HepG2 (cell line): Measurements from ENCODE around the gene HSD3B7. TPM values are rescaled to one million over a fixed set of nuclear protein-coding genes. Genes with fewer than 3 reads are reported as not detected.
A peak's percentile ranks its signal among the peaks of the same experiment; 100 is the strongest.

Experiments used
- CAMTA2 ChIP-seq: sonication (generic); formaldehyde crosslinking; IDR thresholded peaks from 2 replicates; pipeline ENCODE4 v1.4.0; 2020; ENCODE audit warnings: mild to moderate bottlenecking, missing genetic modification reagents, borderline replicate concordance
- CEBPG ChIP-seq: IDR thresholded peaks from 2 replicates; pipeline ENCODE4 v1.6.1; 2016
- HDAC6 ChIP-seq: fragments of 200-600 bp; sonication (generic); IDR thresholded peaks from 2 replicates; pipeline ENCODE4 v1.7.0; 2017; ENCODE audit warnings: mild to moderate bottlenecking, antibody characterized with exemption, low read length, low read depth
- HHEX ChIP-seq: IDR thresholded peaks from 2 replicates; pipeline ENCODE4 v1.6.1; 2016; ENCODE audit warnings: control low read depth
- TBX3 ChIP-seq: fragments of 450-650 bp; IDR thresholded peaks from 2 replicates; pipeline ENCODE4 v1.6.1; 2017; ENCODE audit warnings: antibody characterized with exemption, mild to moderate bottlenecking, inconsistent platforms, borderline replicate concordance
- ZBTB20 ChIP-seq: sonication (generic); formaldehyde crosslinking; IDR thresholded peaks from 2 replicates; pipeline ENCODE4 v1.8.1; 2023; ENCODE audit warnings: missing genetic modification reagents, low read depth, mild to moderate bottlenecking, borderline replicate concordance
- ZFP37 ChIP-seq: sonication (generic); formaldehyde crosslinking; IDR thresholded peaks from 2 replicates; pipeline ENCODE4 v1.4.0; 2020; ENCODE audit warnings: missing genetic modification reagents, borderline replicate concordance
- ZMYM3 ChIP-seq: sonication (generic); formaldehyde crosslinking; IDR thresholded peaks from 2 replicates; pipeline ENCODE4 v1.5.1; 2020; ENCODE audit warnings: mild to moderate bottlenecking, missing genetic modification reagents
- ZNF138 ChIP-seq: sonication (generic); formaldehyde crosslinking; IDR thresholded peaks from 2 replicates; pipeline ENCODE4 v1.5.0; 2020; ENCODE audit warnings: mild to moderate bottlenecking, low read depth, missing genetic modification reagents
- ZSCAN29 ChIP-seq: sonication (generic); formaldehyde crosslinking; conservative IDR thresholded peaks from 2 replicates; pipeline ENCODE4 v1.4.0; 2020; ENCODE audit warnings: mild to moderate bottlenecking, missing genetic modification reagents
- polyA plus RNA-seq, 8 experiments: library from polyadenylated mRNA; depleted of rRNA in 3 of 8; stranded (reverse) in 7 of 8; unstranded in 1 of 8; fragments of >200 nt; fragmentation: Illumina TruSeq in 4 of 8; extraction: Trizol in 4 of 8; gene quantifications; 2 replicates each; pipeline versions ENCODE4 v1.2.1 to v1.2.3, GENCODE V29; 2011 to 2016; ENCODE audit warnings: low read depth in 4 of 8, missing spikeins in 1 of 8, mixed read lengths in 1 of 8; ENCODE audit not compliant: insufficient read depth in 1 of 8
- total RNA-seq, 5 experiments: library from RNA; depleted of rRNA; stranded (reverse); fragments of >200 nt; fragmentation: Illumina TruSeq; extraction: Trizol; gene quantifications; 2 replicates each; pipeline ENCODE4 v1.2.3, GENCODE V29; 2016; ENCODE audit warnings: low read depth in 1 of 5
- TF ChIP-seq, protein P1 (sequence below): sonication (generic); formaldehyde crosslinking; IDR thresholded peaks from one replicate; pipeline ENCODE4 v1.5.1; 2020; ENCODE audit warnings: mild to moderate bottlenecking, missing genetic modification reagents; ENCODE audit errors: not compliant biosample characterization
- TF ChIP-seq, protein P2 (sequence below): sonication (generic); formaldehyde crosslinking; IDR thresholded peaks from 2 replicates; pipeline ENCODE4 v1.8.1; 2023; ENCODE audit warnings: mild to moderate bottlenecking, missing genetic modification reagents, borderline replicate concordance
- TF ChIP-seq, protein P3 (sequence below): sonication (generic); formaldehyde crosslinking; IDR thresholded peaks from 2 replicates; pipeline ENCODE4 v1.4.0; 2020; ENCODE audit warnings: missing genetic modification reagents
- TF ChIP-seq, protein P4 (sequence below): sonication (generic); formaldehyde crosslinking; IDR thresholded peaks from 2 replicates; pipeline ENCODE4 v1.5.1; 2020; ENCODE audit warnings: missing genetic modification reagents, mild to moderate bottlenecking, borderline replicate concordance

The HSD3B7 gene
- total and polyA plus RNA-seq, 2 of the 13 experiments (the other 11 are each of a cell fraction or from before 2014, with no cell fraction given): 32.9 to 69.7 TPM

DNA sequence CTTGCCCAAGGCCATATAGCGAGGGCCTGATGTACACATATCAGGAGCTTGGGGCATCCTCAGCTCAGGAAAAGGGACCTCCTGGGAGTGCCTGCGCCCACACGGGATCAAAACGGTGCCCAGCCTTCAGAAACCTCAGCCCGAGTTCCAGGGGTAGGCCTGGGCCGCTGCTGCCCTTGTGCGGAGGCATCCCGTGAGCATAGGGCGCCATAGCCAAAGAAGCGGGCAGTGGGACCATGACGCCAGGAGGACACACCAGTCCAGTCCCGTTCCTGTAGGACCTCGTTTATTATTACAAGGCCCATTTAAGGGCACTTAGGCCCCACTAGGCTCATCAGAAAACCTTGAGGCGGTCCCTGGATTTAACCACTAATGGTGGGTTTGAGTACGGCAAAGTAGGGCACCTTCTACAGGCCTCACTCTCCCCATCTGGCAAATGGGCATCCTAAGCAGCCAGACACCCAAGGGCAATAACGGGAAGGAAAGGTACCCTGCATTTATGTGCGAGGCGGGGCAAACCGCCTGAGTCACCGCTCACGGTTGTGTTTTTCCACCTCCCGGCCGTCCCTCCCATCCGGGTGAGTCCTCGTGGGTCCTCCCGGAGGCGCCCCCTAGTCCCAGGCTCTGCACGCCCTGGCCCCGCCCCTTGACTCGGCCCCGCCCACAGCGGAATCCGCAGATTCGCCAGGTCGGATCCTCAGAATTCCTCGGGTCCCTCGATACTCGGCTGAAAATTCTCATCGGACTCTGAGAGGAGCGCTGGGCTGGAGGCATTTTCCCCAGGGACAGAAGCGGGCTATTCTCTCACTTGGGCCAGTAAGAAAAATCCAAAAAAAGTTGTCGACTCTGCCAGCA, 28.2 kb upstream of the HSD3B7 start (continued):
- TF ChIP-seq, protein P1, sequence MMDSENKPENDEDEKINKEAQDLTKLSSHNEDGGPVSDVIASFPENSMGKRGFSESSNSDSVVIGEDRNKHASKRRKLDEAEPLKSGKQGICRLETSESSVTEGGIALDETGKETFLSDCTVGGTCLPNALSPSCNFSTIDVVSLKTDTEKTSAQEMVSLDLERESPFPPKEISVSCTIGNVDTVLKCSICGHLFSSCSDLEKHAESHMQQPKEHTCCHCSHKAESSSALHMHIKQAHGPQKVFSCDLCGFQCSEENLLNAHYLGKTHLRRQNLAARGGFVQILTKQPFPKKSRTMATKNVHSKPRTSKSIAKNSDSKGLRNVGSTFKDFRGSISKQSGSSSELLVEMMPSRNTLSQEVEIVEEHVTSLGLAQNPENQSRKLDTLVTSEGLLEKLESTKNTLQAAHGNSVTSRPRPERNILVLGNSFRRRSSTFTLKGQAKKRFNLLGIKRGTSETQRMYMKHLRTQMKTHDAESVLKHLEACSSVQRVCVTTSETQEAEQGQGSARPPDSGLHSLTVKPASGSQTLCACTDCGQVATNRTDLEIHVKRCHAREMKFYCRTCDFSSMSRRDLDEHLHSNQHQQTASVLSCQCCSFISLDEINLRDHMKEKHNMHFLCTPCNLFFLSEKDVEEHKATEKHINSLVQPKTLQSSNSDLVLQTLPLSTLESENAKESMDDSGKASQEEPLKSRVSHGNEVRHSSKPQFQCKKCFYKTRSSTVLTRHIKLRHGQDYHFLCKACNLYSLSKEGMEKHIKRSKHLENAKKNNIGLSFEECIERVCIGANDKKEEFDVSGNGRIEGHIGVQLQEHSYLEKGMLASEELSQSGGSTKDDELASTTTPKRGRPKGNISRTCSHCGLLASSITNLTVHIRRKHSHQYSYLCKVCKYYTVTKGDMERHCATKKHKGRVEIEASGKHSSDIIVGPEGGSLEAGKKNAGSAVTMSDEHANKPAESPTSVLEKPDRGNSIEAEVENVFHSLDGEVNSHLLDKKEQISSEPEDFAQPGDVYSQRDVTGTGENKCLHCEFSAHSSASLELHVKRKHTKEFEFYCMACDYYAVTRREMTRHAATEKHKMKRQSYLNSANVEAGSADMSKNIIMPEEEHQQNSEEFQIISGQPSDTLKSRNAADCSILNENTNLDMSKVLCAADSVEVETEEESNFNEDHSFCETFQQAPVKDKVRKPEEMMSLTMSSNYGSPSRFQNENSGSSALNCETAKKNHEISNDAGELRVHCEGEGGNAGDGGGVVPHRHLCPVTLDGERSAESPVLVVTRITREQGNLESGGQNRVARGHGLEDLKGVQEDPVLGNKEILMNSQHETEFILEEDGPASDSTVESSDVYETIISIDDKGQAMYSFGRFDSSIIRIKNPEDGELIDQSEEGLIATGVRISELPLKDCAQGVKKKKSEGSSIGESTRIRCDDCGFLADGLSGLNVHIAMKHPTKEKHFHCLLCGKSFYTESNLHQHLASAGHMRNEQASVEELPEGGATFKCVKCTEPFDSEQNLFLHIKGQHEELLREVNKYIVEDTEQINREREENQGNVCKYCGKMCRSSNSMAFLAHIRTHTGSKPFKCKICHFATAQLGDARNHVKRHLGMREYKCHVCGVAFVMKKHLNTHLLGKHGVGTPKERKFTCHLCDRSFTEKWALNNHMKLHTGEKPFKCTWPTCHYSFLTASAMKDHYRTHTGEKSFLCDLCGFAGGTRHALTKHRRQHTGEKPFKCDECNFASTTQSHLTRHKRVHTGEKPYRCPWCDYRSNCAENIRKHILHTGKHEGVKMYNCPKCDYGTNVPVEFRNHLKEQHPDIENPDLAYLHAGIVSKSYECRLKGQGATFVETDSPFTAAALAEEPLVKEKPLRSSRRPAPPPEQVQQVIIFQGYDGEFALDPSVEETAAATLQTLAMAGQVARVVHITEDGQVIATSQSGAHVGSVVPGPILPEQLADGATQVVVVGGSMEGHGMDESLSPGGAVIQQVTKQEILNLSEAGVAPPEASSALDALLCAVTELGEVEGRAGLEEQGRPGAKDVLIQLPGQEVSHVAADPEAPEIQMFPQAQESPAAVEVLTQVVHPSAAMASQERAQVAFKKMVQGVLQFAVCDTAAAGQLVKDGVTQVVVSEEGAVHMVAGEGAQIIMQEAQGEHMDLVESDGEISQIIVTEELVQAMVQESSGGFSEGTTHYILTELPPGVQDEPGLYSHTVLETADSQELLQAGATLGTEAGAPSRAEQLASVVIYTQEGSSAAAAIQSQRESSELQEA (CRISPR knock-in tag): no peak
- TF ChIP-seq, protein P2, sequence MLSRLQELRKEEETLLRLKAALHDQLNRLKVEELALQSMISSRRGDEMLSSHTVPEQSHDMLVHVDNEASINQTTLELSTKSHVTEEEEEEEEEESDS (CRISPR knock-in tag): no peak
- TF ChIP-seq HHEX: no peak
- no peak for TF ChIP-seq HDAC6
- TF ChIP-seq, protein P3, sequence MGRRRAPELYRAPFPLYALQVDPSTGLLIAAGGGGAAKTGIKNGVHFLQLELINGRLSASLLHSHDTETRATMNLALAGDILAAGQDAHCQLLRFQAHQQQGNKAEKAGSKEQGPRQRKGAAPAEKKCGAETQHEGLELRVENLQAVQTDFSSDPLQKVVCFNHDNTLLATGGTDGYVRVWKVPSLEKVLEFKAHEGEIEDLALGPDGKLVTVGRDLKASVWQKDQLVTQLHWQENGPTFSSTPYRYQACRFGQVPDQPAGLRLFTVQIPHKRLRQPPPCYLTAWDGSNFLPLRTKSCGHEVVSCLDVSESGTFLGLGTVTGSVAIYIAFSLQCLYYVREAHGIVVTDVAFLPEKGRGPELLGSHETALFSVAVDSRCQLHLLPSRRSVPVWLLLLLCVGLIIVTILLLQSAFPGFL (CRISPR knock-in tag): no peak
- peak; percentile 100 for TF ChIP-seq ZMYM3 (CRISPR knock-in tag)
- no peak for TF ChIP-seq ZBTB20
- TF ChIP-seq, protein P4, sequence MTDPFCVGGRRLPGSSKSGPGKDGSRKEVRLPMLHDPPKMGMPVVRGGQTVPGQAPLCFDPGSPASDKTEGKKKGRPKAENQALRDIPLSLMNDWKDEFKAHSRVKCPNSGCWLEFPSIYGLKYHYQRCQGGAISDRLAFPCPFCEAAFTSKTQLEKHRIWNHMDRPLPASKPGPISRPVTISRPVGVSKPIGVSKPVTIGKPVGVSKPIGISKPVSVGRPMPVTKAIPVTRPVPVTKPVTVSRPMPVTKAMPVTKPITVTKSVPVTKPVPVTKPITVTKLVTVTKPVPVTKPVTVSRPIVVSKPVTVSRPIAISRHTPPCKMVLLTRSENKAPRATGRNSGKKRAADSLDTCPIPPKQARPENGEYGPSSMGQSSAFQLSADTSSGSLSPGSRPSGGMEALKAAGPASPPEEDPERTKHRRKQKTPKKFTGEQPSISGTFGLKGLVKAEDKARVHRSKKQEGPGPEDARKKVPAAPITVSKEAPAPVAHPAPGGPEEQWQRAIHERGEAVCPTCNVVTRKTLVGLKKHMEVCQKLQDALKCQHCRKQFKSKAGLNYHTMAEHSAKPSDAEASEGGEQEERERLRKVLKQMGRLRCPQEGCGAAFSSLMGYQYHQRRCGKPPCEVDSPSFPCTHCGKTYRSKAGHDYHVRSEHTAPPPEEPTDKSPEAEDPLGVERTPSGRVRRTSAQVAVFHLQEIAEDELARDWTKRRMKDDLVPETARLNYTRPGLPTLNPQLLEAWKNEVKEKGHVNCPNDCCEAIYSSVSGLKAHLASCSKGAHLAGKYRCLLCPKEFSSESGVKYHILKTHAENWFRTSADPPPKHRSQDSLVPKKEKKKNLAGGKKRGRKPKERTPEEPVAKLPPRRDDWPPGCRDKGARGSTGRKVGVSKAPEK (CRISPR knock-in tag): no peak
- TF ChIP-seq ZFP37 (CRISPR knock-in tag): 0 out of 2 replicates have a peak, but pooled peaks have one; percentile 53
- TF ChIP-seq CEBPG: no peak
- no peak for TF ChIP-seq ZSCAN29 (CRISPR knock-in tag)
- TF ChIP-seq CAMTA2 (CRISPR knock-in tag): no peak
- TF ChIP-seq TBX3: no peak
- no peak; the same call in 1 of the 2 replicates for TF ChIP-seq ZNF138 (CRISPR knock-in tag)
